Subcutaneous adipose tissue (tissue), 4 donors: ENCODE measurements around the gene ZNF606. TPM values are rescaled to one million over a fixed set of nuclear protein-coding genes. Genes with fewer than 3 reads are reported as not detected.

Experiments
- CTCF ChIP-seq: fragments of 450-650 bp; IDR thresholded peaks from one replicate; pipeline ENCODE4 v1.5.1; 2016; ENCODE audit warnings: low read depth, mild to moderate bottlenecking, control low read depth, antibody characterized with exemption, moderate library complexity
- total RNA-seq, 4 donors: library from RNA; depleted of rRNA; stranded (reverse); fragments of >200 nt; gene quantifications; one replicate each; pipeline ENCODE4 v1.1.0, GENCODE V29; 2016

Gene ZNF606
- total RNA-seq, 4 donors from 2014 or later: 10.0 to 41.6 (median 13.9) TPM

- no peak for TF ChIP-seq CTCF
Measured at GRCh38 chr19:58009666-58010301, 7.2 kb upstream of the ZNF606 start.

- TF ChIP-seq CTCF: no peak
Measured at GRCh38 chr19:58009301-58009665, 6.7 kb upstream of the ZNF606 start.

GRCh38 chr19:58007285-58007684 is 4.7 kb upstream of the ZNF606 start:
- TF ChIP-seq CTCF: no peak

GRCh38 chr19:58003174-58003828 is 681 bp upstream of the ZNF606 start:
- TF ChIP-seq CTCF: no peak

GRCh38 chr19:58001895-58002369 is 688 bp downstream of the ZNF606 start:
- TF ChIP-seq CTCF: no peak

GRCh38 chr19:58000677-58001076 is 1.9 kb downstream of the ZNF606 start:
- no peak for TF ChIP-seq CTCF

- TF ChIP-seq CTCF: no peak
Measured at GRCh38 chr19:57992841-57993240, 9.8 kb downstream of the ZNF606 start.
